OCI-LY1 (cell line): Measurements from ENCODE around the gene AP2S1.

Experiments
- EZH2 ChIP-seq: fragments of 200-600 bp; sonication (generic), shearing (Covaris generic); IDR thresholded peaks from 2 replicates; pipeline ENCODE4 v1.8.0; 2017; ENCODE audit warnings: borderline replicate concordance, mixed run types, mild to moderate bottlenecking, antibody characterized with exemption, low read length, moderate library complexity, mixed read lengths
- TF ChIP-seq, protein P1 (sequence below): fragments of 200-600 bp; sonication (generic), shearing (Covaris generic); IDR thresholded peaks from 2 replicates; pipeline ENCODE4 v1.5.1; 2017; ENCODE audit warnings: mild to moderate bottlenecking, antibody characterized with exemption, low read length, moderate library complexity, mixed read lengths

GRCh38 chr19:46789371-46789770 is 61.3 kb downstream of the AP2S1 start:
- TF ChIP-seq, protein P1, sequence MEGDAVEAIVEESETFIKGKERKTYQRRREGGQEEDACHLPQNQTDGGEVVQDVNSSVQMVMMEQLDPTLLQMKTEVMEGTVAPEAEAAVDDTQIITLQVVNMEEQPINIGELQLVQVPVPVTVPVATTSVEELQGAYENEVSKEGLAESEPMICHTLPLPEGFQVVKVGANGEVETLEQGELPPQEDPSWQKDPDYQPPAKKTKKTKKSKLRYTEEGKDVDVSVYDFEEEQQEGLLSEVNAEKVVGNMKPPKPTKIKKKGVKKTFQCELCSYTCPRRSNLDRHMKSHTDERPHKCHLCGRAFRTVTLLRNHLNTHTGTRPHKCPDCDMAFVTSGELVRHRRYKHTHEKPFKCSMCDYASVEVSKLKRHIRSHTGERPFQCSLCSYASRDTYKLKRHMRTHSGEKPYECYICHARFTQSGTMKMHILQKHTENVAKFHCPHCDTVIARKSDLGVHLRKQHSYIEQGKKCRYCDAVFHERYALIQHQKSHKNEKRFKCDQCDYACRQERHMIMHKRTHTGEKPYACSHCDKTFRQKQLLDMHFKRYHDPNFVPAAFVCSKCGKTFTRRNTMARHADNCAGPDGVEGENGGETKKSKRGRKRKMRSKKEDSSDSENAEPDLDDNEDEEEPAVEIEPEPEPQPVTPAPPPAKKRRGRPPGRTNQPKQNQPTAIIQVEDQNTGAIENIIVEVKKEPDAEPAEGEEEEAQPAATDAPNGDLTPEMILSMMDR = no peak
- no peak for TF ChIP-seq EZH2
